ENCODE data around the gene PTPN7.
A peak's percentile ranks its signal among the peaks of the same experiment; 100 is the strongest.
"Not testable (repeated sequence)": the region's sequence is repeated elsewhere in the genome, so short reads cannot be mapped to it uniquely, and the experiment has no call there.

Gene PTPN7

DNA sequence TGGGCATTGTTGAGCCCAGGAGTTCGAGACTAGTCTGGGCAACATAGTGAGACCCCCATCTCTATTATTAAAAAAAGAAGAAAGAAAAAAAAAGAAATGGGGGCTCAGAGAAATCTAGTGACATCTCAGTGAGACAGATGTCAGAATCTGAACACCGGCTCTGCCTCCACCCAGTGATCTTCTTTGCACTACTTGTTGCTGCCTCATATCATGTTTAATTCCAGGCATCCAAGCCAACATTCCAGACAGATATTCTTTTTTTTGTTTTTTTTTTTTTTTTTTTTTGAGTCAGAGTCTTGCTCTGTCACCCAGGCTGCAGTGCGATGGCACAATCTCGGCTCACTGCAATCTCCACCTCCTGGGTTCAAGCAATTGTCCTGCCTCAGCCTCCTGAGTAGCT, 10.8 kb downstream of the PTPN7 start:
- DNase-seq, result no peak

DNA sequence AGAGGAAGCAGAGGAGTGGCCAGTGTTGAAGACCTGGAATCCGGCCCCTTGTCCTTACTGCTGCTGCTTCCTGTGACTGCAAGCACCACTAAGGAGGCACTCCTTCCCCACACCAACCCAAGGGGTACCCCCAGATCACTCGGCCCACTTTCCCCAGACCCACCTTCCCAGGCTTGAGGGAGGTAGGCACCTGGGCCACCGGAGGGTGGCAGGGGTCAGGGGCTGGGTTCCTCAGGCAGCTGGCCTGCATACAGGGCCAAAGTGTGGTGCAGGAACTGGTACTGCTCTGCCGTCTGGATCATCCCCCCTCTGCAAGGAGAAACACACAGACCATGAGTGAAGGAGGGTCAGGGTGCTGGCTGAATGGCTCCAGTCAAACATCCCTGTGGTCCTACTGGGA, 12.0 kb downstream of the PTPN7 start:
- DNase-seq, result no peak

DNA sequence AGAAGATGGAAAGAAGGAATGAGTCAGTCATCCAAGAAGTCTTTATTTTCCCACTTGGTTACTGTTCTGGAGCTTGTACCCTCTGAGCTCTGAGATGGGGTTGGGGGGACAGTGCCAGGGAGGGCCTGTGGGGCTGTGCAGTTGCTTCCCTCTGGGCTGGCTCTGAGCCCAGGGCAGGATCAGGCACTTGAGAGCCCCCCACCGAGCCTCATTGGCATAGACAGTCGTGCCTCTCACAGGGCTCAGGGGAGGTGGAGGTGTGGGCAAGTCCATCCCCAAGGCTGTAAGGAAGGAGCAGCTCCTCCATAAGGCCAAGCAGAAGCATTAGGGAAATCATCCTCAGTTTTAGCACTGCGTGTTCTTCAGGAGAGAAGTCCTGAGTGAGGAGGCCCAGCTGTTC, 13.4 kb downstream of the PTPN7 start:
- DNase-seq, result no peak

DNA sequence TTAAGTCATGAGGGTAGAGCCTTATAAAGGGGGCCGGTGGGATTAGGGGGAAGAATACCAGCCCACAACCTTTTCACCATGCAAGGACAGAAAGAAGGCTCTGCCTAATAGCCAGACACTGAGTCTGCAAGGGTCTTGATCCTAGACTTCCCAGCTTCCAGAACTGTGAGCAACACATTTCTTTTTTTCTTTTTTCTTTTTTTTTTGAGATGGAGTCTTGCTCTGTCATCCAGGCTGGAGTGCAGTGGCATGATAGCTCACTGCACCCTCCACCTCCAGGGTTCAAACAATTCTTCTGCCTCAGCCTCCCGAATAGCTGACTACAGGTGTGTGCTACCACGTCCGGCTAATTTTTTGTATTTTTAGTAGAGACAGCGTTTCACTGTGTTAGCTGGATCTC, 14.1 kb downstream of the PTPN7 start:
- no peak for DNase-seq

DNA sequence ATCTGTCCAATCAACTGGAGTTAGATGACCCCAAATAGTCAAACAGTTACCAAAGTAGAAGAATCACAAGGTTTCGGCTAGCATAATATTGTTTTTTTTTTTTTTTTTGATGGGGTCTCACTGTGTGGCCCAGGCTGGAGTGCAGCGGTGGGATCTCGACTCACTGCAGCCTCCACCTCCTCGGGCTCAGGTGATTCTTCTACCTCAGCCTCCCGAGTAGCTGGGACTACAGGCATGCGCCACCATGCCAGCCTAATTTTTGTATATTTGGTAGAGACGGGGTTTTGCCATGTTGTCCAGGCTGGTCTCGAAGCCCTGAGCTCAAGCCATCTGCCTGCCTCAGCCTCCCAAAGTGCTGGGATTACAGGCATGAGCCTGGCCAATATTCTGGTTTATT, 14.7 kb downstream of the PTPN7 start:
- not testable (repeated sequence) for DNase-seq

DNA sequence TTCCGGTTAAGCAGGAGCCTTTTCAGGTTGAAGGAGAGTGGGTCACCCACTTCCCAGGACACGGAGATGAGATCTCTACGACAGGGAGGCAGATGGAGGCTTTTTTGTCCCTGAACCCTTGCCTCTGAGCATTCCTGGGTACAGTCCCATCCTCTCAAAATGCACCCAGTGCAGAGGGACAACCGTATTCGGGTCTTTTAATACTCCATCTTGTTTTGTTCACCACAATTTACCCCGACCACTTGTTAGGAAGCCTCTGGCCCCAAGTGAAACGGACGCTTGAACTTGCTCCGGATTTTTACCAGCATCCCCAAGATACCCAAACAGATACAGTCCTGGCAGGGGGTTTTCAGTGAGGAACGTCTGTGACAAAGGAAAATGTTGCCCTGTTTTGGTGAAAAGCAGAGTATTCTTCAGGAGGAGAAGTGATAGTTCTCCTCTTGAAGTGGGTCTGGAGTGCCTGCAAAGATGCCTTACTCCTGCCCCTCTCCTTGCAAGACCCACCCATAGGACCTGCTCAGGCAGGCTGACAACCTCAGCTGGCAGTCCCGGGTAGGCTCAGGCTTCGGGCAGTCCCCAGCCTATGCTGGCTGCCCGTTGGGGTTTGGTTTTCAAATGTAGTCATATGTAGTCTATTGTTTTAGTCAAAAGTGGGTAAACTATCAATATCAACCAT, 15.2 kb downstream of the PTPN7 start:
- no peak for DNase-seq

DNA sequence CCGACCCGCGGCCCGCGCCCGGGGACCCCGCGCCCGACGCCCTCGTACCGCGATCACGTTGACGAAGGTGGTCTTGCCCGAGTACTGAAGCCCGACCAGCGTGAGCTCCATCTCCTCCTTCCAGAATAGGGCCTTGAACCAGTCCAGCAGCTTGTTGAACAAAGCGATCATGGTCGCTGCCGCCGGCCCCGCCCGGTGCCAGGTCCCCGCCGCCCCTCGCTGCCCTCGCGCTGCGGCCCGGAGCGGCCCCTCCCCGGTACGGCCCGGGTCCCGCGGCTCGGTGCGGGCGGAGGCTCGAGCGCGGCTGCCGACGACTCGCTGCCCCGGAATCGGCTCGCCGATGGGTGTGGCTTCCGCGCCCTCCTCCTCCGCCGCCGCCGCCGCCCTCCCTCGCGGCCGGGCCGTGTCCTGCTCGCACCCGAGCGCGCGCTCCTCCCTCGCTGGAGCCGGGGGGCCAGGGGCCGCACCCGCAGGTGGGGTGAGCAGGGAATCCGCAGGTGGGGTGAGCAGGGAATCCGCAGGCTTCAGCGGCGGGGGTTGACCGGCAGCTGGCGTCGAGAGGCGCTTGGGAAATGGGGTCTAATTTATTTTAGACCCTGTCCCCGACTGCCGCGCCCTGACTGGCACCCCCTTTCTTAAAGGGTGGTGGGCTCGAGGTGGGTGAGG, 15.9 kb downstream of the PTPN7 start, which contains the start of gene ARL8A:
ARL8A (minus strand) TSS at position 336 of the 666 bp plus-strand sequence; CDS start at position 171, 165 bp downstream.
- DNase-seq, result peak; percentile 19

DNA sequence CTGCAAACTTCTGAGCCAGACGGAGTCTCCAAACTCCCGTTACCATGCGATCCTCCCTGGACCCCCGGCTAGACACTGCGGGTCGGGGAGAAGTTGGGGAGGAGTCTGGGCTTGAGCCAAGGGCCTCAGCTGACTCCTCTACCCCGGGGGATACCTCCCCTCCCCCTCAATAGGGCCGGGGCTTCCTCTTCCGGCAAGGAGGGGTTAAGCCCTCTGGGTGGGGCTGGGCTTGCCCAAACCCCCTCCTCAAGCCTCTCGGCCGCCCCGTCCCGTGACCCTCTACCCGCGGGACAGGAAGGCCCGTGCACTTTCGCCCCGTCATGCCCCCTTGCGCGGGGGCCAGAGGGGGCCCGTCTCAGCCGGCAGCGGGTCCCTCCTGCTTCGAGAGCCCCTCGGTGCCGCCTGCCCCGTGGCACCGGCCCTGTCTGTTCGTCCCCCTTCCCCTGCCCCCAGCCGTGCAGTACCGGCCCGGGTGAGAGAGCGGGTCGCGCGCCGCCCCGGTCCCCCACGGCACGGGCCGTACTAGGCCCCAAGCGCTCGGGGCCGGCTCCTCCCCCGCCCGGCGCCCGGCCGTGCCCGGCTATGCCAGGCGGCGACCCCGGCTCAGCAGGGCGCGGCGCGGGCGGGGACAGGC, 16.5 kb downstream of the PTPN7 start:
- DNase-seq, result no peak

DNA sequence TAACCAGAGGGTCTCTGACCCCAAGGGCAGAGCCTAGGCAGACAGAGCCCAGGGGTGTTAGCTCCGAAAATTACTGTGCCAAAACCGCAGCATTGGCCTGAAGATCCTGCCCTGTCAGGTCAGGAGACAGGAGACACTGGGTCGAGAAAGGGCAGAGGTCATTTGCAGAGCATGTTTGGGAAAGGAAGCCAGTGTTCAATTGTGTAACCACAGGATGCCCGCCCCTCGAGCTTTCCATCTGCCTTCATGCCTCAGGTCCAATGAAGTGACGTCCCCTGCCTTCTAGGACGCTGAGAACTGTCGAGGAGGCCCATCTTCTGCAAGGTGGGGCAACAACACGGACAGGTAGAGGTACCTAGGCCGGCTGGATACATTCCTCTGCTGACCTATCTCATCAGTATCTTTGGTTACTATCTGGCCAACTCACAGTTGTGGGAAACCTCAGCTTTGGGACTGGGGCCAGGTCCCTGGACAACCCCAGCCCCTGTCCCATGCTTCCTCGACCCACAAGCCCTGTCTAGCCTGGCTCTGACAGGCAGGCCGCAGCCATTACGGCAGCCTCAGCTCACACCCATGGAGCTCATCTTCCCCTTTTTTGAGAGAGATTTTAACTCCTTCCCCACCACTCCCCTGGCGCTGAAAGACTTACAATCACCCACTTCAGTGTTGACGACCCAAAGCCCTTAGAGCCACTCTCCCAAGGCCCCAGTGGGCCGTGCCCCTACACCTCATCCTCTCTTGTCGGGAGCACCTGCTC, 17.2 kb downstream of the PTPN7 start:
- no peak for DNase-seq

DNA sequence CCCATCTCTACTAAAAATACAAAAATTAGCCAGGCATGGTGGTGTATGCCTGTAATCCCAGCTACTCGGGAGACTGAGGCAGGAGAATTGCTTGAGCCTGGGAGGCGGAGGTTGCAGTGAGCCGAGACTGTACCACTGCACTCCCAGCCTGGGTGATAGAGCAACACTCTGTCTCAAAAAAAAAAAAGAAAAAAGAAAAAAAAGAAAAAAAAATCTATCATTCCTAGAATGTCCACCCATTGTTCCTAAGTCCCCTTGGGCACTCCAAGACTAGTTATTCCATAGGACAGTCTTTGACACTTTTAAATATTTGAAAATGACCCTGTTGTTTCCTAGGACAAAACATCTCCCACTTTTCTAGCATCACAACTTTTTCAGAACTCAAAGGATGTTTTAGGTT, 18.9 kb downstream of the PTPN7 start:
- DNase-seq, result not testable (repeated sequence)

DNA sequence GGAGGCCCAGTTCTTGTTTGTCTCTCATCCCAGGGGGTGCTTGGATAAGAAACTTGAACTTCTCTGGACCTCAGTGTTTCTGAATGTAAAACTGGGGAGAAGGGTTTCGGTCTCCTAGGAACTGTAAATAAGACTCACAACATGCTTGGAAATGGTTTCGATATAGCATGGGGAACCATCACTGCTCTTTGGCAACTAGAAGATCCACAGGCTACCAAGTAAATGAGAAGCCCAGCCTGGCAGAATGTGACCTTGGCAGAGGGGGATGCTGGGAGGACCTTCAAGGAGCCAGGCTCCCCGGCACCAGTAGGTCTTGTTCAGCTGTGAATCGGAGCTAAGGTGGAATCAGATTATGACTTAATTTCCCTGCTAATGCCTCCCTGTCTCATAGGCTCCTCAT, 19.6 kb downstream of the PTPN7 start:
- DNase-seq, result no peak

DNA sequence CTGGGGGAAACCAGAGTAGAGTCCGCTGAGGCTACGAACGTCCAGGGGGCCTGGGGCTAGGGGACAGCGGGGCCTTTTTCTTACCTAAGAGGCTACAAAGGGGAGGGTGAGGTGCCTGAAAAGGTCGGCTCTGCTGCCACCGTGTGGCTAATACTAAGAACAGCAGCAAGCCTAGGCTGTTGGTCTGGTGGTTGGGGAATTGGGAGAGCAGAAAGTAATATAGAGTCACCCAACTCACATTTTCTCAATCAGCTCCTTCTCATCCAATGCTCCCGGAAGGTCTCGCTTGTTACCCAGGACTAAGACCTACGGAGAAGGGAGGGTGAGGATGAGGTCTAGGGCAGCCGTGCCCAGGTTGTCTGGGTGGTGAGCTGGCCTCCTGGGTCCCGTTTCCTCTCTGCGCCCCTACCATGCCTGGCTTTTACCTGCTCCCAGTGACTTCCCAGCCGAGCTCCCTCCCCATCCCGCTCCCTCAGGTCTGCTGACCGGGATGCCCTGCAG, 25.1 kb downstream of the PTPN7 start:
- DNase-seq, result peak; percentile 23

DNA sequence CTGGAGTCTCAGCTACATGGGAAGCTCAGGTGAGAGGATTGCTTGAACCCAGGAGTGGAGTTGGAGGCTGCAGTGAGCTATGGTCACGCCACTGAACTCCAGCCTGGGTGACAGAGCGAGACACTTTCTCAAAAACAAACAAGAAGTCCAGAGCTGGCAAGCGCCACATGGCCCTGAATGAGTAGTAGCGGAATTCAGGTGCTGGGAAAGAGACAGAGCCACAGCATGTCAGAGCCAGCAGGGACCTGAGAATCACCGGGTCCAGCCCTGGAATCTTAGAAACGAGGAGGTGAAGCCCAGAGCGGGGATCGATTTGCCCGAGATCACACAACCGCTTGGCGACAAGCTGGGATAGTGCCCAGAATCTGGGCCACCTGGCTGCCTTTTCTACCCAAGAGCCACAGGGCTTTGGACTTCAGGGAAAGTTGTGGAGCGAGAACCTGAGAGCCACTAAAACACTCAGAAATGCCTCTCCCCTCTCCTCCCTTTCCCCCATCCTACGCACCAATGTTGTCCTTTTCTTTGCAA, 25.7 kb downstream of the PTPN7 start:
- no peak for DNase-seq

DNA sequence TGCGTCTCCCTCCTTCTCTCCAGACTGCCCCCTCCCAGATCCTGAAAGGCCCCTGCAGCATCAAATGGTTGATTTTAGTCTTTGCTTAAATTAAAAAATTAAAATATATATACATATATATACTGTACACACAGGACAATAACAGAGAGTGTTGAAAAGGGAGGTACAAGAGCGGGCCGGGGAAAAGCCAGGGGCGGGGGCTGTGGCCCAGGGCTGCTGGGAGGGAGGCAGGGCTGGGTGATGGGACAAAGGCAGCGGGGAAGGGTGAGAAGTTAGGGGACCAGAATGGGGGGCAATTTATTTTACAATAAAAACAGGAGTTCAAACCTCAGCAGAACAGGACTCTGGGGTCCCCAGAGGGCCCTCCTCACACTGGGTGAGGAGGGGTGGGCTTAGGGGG, 26.4 kb downstream of the PTPN7 start:
- DNase-seq, result no peak

DNA sequence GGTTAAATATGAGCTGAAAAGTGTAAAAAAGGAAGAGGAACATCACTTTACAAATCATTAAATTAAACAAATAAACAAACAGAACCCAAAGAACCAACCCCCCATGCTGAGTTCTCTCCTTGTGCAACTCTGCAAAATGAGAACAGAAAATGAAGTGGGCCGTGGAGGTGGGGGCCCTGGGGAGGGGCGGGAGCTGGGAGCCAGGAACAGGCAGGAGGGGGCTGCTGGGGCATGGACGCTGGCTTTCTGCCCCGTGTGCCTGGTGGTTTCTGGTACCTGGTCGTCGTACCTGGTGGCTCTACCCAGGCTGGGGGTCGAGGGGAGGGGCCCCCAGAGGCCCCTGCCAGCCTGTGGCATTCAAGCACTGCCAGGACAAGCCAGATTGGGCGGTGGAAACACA, 26.9 kb downstream of the PTPN7 start:
- no peak for DNase-seq

DNA sequence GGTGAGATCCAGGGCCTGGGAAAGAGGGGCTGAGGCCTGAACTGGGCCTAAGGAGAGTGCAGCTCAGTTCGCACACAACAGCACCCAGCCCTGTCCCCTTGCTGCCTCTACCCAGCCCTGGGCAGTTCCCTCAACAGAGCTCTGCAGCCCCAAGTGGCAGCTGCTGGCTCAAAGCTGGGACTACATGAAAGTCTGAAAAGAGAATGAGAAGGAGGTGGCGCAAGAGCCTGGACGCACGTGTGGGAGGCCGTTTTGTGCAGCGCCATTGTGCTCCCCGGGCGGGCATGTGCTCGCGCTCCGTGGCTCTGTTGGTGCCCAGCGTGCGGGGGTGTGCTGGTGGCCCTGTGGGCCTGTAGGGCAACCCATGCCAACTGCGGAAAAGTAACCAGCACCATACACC, 27.4 kb downstream of the PTPN7 start:
- no peak for DNase-seq

DNA sequence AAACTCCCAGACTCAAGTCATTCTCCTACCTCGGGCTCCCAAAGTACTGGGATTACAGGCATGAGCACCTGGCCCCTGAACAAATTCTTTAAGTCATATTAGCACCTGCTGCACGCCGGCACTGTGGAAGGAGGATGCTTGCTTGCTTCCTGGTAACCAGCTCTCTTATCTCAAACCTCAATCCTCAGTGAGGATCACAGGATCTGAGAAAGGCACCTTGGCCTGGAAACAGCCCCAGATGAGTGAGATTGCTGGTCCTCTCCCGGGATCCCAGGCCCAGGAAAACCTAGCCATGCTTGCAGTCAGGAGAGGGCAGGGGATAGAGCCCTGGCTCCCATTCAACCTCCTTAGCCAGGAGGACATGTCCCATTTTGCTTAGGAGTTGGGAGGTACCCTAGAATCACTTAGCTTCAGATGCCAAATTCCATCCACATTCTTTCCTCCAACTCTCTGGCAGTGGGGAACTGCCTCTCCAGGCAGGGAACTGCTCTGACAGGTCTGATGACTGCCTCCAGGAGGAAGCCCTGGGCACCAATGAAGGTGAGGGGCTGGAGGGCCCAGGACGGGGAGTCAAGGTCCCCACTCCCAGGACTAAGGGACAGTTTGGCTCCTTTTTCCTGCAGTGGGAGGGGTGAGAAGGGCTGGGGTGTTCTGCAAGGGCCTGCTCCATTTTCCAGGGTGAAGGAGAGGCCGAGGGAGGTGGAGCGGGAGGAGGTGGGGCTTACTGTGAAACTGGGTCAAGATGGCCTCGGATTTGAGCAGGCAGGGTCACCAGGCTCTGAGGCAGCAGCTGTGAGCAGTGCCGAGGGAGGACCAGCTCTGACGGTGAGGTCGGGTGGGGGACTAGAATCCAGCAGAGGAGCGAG, 28.2 kb downstream of the PTPN7 start:
- no peak for DNase-seq

DNA sequence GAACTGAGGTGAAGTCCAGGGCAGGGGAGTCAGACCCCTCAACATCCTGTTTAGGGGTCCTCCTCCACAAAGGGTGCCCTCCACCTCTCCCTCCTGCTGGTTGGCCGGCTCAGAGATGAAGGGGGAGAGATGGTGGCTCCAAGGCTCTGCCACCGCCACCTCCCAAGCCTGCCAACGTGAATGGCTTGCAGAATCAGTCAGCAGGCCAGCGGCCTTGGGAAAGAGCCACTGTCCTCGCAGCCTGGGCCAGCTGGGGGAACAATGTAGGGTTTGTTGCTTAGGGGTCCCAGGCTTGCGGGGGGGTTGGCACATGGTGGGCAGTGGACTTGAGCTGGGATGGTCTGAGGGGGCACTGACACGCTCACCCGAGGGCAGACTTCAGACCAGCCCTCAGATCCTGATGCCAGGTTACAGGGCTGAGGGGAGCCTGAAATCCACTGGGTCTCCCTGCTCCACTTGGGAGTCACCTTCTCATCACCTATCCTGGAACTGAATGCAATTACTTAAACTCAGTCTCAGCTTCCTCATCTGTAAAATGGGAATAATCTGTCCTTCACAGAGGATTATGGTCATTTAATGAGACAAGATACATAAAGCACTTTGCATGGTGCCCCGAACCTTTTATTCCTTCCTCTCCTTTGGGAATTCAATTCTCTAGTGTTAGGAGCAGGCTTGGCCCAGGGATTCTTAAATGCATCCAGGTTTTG, 29.4 kb downstream of the PTPN7 start:
- no peak for DNase-seq

DNA sequence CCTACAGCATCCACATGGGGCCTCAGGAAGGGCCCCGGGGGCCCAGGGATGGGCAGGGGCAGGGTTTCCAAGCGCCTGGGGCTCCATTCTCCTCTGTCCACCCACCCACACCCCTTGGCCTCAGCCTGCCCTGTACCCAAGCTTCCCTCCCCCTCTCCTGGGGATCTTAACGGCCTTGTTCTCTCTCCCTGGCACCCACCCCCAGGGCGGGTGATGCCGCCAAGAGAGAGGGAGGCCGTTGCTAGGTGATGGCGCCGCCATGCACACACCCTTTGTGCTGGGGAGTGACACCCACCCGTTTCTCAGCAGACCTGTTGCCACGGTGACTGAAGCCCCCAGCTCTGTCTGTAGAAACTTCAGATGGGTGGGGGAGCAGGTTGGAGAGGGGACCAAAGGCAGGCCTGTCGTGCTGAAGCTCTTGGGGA, 30.1 kb downstream of the PTPN7 start:
- no peak for DNase-seq

DNA sequence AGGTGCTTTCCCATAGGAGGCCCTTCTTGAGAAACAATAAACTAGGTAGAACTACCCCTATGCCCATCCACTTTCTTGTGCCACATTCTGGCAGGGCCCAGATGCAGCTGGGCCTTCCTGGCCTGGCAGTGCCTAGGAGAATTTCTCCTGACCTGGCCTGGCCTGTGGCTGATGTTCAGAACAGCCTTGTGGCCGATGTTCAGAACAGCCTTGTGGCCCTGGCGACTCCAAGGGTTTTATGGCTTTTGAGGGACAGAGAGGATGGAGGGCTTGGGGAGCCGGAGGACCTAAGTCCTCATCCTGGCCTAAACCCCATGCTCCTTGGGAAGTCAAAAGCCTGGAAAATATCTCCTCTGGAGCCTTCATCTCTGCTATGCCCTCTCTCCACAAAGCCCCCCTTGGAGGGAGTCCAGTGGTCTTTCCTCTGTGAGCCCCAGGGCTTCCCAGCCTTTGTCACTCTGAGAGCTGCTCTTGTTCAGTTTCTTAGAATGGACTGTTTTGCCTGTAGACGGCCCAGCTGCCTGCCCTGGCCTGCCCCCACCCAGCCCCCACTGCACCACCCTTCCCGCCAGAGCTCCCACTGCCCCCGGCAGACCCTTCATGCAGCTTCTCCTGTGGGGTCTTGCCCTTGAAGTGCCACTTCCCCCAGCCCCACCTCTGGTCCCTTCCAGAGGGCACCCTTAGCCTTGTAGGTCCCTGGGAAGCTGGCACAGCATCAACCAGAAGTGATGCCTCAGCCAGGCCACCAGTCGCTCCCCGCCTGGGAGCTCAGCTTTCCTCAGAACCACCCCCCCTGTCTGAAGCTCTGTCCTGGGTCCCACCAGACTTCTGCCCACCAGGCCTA, 30.7 kb downstream of the PTPN7 start:
- no peak for DNase-seq
